K562 (cell line): ENCODE data around the gene CCAR1. TPM values are rescaled to one million over a fixed set of nuclear protein-coding genes. Genes with fewer than 3 reads are reported as not detected.
A peak's percentile ranks its signal among the peaks of the same experiment; 100 is the strongest.

Source experiments
- CBX5 ChIP-seq: IDR thresholded peaks from 2 replicates; pipeline ENCODE4 v1.6.1; 2014; ENCODE audit warnings: low read depth, borderline replicate concordance
- CREM ChIP-seq: IDR thresholded peaks from 2 replicates; pipeline ENCODE4 v1.6.1; 2014; ENCODE audit warnings: antibody characterized with exemption, low read depth
- CXXC5 ChIP-seq: fragments of 250-450 bp; sonication (Bioruptor Pico); IDR thresholded peaks from 2 replicates; pipeline ENCODE4 v1.8.0; 2022; ENCODE audit warnings: inconsistent platforms, mild to moderate bottlenecking, moderate library complexity
- DACH1 ChIP-seq: fragments of 450-650 bp; IDR thresholded peaks from 2 replicates; pipeline ENCODE4 v1.6.1; 2018; ENCODE audit not compliant: partially characterized antibody
- EGR1 ChIP-seq: fragments of 450-650 bp; conservative IDR thresholded peaks from 2 replicates; pipeline ENCODE4 v1.6.1; 2017; ENCODE audit warnings: mild to moderate bottlenecking
- ELF2 ChIP-seq: fragments of 250-450 bp; sonication (Bioruptor Pico); IDR thresholded peaks from 2 replicates; pipeline ENCODE4 v1.5.0; 2021; ENCODE audit warnings: mild to moderate bottlenecking
- GABPA ChIP-seq: fragments of 200-800 bp; sonication (Bioruptor generic); conservative IDR thresholded peaks from 2 replicates; pipeline ENCODE4 v1.6.1; 2016; ENCODE audit warnings: low read depth, missing genetic modification characterization, missing compliant biosample characterization
- HCFC1 ChIP-seq: IDR thresholded peaks from 2 replicates; pipeline ENCODE4 v1.6.1; 2012; ENCODE audit warnings: low read depth, low read length, improper control_type of control experiment
- HDAC3 ChIP-seq: fragments of 450-650 bp; IDR thresholded peaks from 2 replicates; pipeline ENCODE4 v1.6.1; 2018; ENCODE audit warnings: borderline replicate concordance, mild to moderate bottlenecking, moderate library complexity; ENCODE audit not compliant: partially characterized antibody
- HES1 ChIP-seq: fragments of 450-650 bp; IDR thresholded peaks from 2 replicates; pipeline ENCODE4 v1.6.1; 2016; ENCODE audit warnings: low read depth, mild to moderate bottlenecking, moderate library complexity
- ILF3 ChIP-seq: fragments of 450-650 bp; IDR thresholded peaks from 2 replicates; pipeline ENCODE4 v1.6.1; 2018; ENCODE audit warnings: antibody characterized with exemption, mild to moderate bottlenecking, moderate library complexity, borderline replicate concordance
- MAFK ChIP-seq: IDR thresholded peaks from 2 replicates; pipeline ENCODE4 v1.6.1; 2011; ENCODE audit warnings: low read length, improper control_type of control experiment
- MCM7 ChIP-seq, 2 experiments: fragments of 450-650 bp; IDR thresholded peaks; 2 replicates each; pipeline ENCODE4 v1.6.1; 2016 to 2018
- OTX1 ChIP-seq: fragments of 450-650 bp; formaldehyde crosslinking; IDR thresholded peaks from 2 replicates; pipeline ENCODE4 v1.4.0; 2022; ENCODE audit warnings: mild to moderate bottlenecking
- PPARD ChIP-seq: fragments of 250-450 bp; sonication (Bioruptor Pico); IDR thresholded peaks from 2 replicates; pipeline ENCODE4 v1.8.0; 2022; ENCODE audit warnings: inconsistent platforms, mild to moderate bottlenecking, moderate library complexity
- RERE ChIP-seq: sonication (generic); formaldehyde crosslinking; IDR thresholded peaks from 2 replicates; pipeline ENCODE4 v1.8.0; 2023; ENCODE audit warnings: missing genetic modification reagents, mild to moderate bottlenecking, borderline replicate concordance
- SMAD3 ChIP-seq: fragments of 450-650 bp; formaldehyde crosslinking; conservative IDR thresholded peaks from 2 replicates; pipeline ENCODE4 v1.4.0; 2020; ENCODE audit warnings: mild to moderate bottlenecking
- SMARCA5 ChIP-seq: fragments of 450-650 bp; IDR thresholded peaks from 2 replicates; pipeline ENCODE4 v1.6.1; 2016
- ZBTB12 ChIP-seq: fragments of 250-450 bp; sonication (Bioruptor Pico); IDR thresholded peaks from 2 replicates; pipeline ENCODE4 v1.4.0; 2020
- ZNF197 ChIP-seq: fragments of 200-800 bp; sonication (Bioruptor generic); IDR thresholded peaks from 2 replicates; pipeline ENCODE4 v1.6.1; 2016; ENCODE audit warnings: low read depth, missing genetic modification characterization, missing compliant biosample characterization
- ZNF232 ChIP-seq: sonication (generic); formaldehyde crosslinking; IDR thresholded peaks from 2 replicates; pipeline ENCODE4 v1.8.0; 2022; ENCODE audit warnings: mild to moderate bottlenecking, missing genetic modification reagents
- ZNF764 ChIP-seq: fragments of 250-450 bp; sonication (Bioruptor Pico); IDR thresholded peaks from 2 replicates; pipeline ENCODE4 v1.4.0; 2020; ENCODE audit warnings: low read depth, mild to moderate bottlenecking, moderate library complexity
- ZNF780A ChIP-seq: fragments of 250-450 bp; sonication (Bioruptor Pico); IDR thresholded peaks from 2 replicates; pipeline ENCODE4 v1.5.0; 2021; ENCODE audit warnings: mild to moderate bottlenecking
- polyA plus RNA-seq, 8 experiments: library from polyadenylated mRNA; depleted of rRNA in 4 of 8; stranded (reverse) in 5 of 8; unstranded in 3 of 8; fragments of >200 nt; fragmentation: Nextera tagmentation in 2 of 8; fragmentation: Illumina TruSeq in 1 of 8; extraction: Ambion mirVana in 2 of 8; extraction: Trizol in 1 of 8; gene quantifications; 2 replicates each; pipeline versions ENCODE4 v1.2.1 to v1.2.3, GENCODE V29; 2011 to 2014; ENCODE audit warnings: inconsistent platforms in 1 of 8, missing spikeins in 1 of 8
- total RNA-seq, 7 experiments: library from RNA; depleted of rRNA in 6 of 7; stranded (reverse); fragments of >200 nt in 6 of 7; fragmentation: Illumina TruSeq in 2 of 7; extraction: Trizol in 2 of 7; gene quantifications; 2 replicates each; pipeline versions ENCODE4 v1.2.1 to v1.2.3, GENCODE V29; 2011 to 2021; ENCODE audit warnings: low replicate concordance in 1 of 7

CCAR1 gene
- total and polyA plus RNA-seq, 9 of the 15 experiments (the other 6 are each of a cell fraction or from before 2014, with no cell fraction given), result 44.8 to 173 (median 111) TPM

- TF ChIP-seq RERE (CRISPR knock-in tag) (no peak), SMAD3 (CRISPR knock-in tag) (no peak), MCM7 (IDR thresholded peaks at IDR 0.05) (no peak), HCFC1 (no peak), MAFK (no peak), PPARD (no peak), ZNF764 (CRISPR knock-in tag) (no peak), CBX5 (no peak), ILF3 (no peak), ZNF780A (CRISPR knock-in tag) (no peak), ZBTB12 (CRISPR knock-in tag) (no peak), ZNF197 (no peak), HES1 (no peak), ZNF232 (no peak), DACH1 (no peak), EGR1 (no peak), CXXC5 (CRISPR knock-in tag) (peak; percentile 53), CREM (no peak), GABPA (tag) (0 out of 2 replicates have a peak, but pooled peaks have one; percentile 33), ELF2 (CRISPR knock-in tag) (no peak), SMARCA5 (no peak), HDAC3 (no peak), OTX1 (CRISPR knock-in tag) (peak; percentile 19; the same call in 1 of the 2 replicates)
Observed at GRCh38 chr10:68811314-68812009, 90.4 kb downstream of the CCAR1 start (continued).
